Measurements from ENCODE around the gene HDAC4. TPM values are rescaled to one million over a fixed set of nuclear protein-coding genes. Genes with fewer than 3 reads are reported as not detected.

Gene HDAC4
- polyA plus RNA-seq, 2 of the 4 experiments (the other 2 are of a cell fraction) = 8.6 to 10.4 TPM

DNA sequence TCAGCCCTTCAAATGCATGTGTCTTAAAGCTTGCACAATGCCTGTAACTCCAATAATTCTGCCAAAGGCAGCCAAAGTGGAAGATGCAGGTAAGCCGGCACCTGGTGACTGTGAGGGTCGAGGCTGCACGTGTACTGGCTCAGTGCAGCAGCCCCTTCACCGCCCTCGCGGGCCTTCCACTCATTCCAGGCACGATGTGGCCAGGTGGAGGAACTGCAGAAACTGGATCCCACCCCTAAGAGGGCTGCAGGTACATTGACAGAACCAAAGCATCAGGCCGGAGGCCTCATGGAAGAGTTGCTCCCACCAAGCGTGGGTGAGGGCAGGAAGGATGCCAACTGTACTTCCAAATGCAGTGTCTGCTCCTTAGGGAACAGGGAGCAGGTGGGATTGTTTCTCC lies 253.4 kb downstream of the HDAC4 start:
- 90% methylated on average over 9 of the region's 9 CpGs for WGBS (ENCODE audit: missing lambda C conversion rate)
- ATAC-seq (no peak), DNase-seq (ENCODE audit: low read depth in 1 of 2, low spot score in 1 of 2) (no peak), FAIRE-seq (no peak)
- Histone ChIP-seq H3K4me3 (no peak overlapping the region), H3K4me1 (no peaks in the 10 kb centered on the region), H3K9me3 (no peaks in the 10 kb centered on the region), H3K4me2 (no peak overlapping the region), H3K27ac (no peak overlapping the region)
- TF ChIP-seq TP53 (CRISPR knock-in tag; IDR thresholded peaks at IDR 0.05) = no peak
- TF ChIP-seq CHD2 (IDR thresholded peaks at IDR 0.05; ENCODE audit: low read length, partially characterized antibody) = no peak
- TF ChIP-seq, protein P1, sequence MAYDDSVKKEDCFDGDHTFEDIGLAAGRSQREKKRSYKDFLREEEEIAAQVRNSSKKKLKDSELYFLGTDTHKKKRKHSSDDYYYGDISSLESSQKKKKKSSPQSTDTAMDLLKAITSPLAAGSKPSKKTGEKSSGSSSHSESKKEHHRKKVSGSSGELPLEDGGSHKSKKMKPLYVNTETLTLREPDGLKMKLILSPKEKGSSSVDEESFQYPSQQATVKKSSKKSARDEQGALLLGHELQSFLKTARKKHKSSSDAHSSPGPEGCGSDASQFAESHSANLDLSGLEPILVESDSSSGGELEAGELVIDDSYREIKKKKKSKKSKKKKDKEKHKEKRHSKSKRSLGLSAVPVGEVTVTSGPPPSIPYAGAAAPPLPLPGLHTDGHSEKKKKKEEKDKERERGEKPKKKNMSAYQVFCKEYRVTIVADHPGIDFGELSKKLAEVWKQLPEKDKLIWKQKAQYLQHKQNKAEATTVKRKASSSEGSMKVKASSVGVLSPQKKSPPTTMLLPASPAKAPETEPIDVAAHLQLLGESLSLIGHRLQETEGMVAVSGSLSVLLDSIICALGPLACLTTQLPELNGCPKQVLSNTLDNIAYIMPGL (CRISPR knock-in tag; IDR thresholded peaks at IDR 0.05; ENCODE audit: borderline replicate concordance) = no peak
- TF ChIP-seq BHLHE40 (IDR thresholded peaks at IDR 0.05; ENCODE audit: low read depth, low read length) = no peak
- TF ChIP-seq FOXS1 (CRISPR knock-in tag; IDR thresholded peaks at IDR 0.05) = no peak
- TF ChIP-seq KDM1A (IDR thresholded peaks at IDR 0.05; ENCODE audit: low read depth) = no peak
- TF ChIP-seq, protein P2, sequence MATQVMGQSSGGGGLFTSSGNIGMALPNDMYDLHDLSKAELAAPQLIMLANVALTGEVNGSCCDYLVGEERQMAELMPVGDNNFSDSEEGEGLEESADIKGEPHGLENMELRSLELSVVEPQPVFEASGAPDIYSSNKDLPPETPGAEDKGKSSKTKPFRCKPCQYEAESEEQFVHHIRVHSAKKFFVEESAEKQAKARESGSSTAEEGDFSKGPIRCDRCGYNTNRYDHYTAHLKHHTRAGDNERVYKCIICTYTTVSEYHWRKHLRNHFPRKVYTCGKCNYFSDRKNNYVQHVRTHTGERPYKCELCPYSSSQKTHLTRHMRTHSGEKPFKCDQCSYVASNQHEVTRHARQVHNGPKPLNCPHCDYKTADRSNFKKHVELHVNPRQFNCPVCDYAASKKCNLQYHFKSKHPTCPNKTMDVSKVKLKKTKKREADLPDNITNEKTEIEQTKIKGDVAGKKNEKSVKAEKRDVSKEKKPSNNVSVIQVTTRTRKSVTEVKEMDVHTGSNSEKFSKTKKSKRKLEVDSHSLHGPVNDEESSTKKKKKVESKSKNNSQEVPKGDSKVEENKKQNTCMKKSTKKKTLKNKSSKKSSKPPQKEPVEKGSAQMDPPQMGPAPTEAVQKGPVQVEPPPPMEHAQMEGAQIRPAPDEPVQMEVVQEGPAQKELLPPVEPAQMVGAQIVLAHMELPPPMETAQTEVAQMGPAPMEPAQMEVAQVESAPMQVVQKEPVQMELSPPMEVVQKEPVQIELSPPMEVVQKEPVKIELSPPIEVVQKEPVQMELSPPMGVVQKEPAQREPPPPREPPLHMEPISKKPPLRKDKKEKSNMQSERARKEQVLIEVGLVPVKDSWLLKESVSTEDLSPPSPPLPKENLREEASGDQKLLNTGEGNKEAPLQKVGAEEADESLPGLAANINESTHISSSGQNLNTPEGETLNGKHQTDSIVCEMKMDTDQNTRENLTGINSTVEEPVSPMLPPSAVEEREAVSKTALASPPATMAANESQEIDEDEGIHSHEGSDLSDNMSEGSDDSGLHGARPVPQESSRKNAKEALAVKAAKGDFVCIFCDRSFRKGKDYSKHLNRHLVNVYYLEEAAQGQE (IDR thresholded peaks at IDR 0.05) = no peak
- no peak for TF ChIP-seq EP300 (IDR thresholded peaks at IDR 0.05)
- TF ChIP-seq RFX5 (IDR thresholded peaks at IDR 0.05) = no peak
- no peak for TF ChIP-seq TFCP2L1 (CRISPR knock-in tag; IDR thresholded peaks at IDR 0.05)
- no peak for TF ChIP-seq HOXB13 (CRISPR knock-in tag; IDR thresholded peaks at IDR 0.05; ENCODE audit: low read depth)
- ChIA-PET CTCF (no interaction called here), POLR2A (no interaction called here)

DNA sequence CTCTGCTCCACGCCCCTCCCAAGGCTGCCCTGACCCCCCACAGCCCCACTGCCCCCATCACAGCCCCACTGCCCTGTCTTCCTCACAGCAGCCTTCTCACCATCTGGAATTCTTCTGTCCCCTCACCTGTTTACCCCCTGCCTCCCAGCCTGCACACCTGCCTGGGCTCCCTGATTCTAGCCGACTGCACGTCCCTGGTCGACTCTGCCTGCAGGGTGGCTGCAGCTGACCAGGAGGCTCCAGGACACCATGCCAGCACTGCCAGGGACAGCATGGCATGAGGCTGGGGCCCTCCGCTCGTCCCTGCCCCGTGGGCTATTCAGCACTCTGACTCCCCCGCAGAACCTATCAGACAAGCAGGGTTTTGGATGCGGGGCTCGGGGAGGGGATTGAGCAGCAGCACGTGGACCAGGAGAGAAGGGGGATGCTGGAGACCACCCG lies 254.1 kb downstream of the HDAC4 start:
- POLR2A ChIA-PET = no interaction called here
- CTCF ChIA-PET = no interaction called here
- 90% methylated on average over 10 of the region's 12 CpGs for WGBS (ENCODE audit: missing lambda C conversion rate)
- no peak overlapping the region for H3K4me2 ChIP-seq
- no peaks in the 10 kb centered on the region for H3K4me1 ChIP-seq
- DNase-seq (ENCODE audit: low read depth in 1 of 2, low spot score in 1 of 2) (no peak), FAIRE-seq (no peak), ATAC-seq (no peak)
- H3K9me3 ChIP-seq = no peaks in the 10 kb centered on the region
- TF ChIP-seq HOXA7 (CRISPR knock-in tag; IDR thresholded peaks at IDR 0.05) = no peak
- TF ChIP-seq JUN (IDR thresholded peaks at IDR 0.05) = no peak
- no peak for TF ChIP-seq TFCP2L1 (CRISPR knock-in tag; IDR thresholded peaks at IDR 0.05)
- TF ChIP-seq MAZ (IDR thresholded peaks at IDR 0.05; ENCODE audit: borderline replicate concordance, low read depth, low read length) = no peak
- no peak for TF ChIP-seq CHD2 (IDR thresholded peaks at IDR 0.05; ENCODE audit: low read length, partially characterized antibody)
- TF ChIP-seq ZNF302 (CRISPR knock-in tag; IDR thresholded peaks at IDR 0.05) = no peak
- H3K4me3 ChIP-seq = no peak overlapping the region
- no peak overlapping the region for H3K27ac ChIP-seq

DNA sequence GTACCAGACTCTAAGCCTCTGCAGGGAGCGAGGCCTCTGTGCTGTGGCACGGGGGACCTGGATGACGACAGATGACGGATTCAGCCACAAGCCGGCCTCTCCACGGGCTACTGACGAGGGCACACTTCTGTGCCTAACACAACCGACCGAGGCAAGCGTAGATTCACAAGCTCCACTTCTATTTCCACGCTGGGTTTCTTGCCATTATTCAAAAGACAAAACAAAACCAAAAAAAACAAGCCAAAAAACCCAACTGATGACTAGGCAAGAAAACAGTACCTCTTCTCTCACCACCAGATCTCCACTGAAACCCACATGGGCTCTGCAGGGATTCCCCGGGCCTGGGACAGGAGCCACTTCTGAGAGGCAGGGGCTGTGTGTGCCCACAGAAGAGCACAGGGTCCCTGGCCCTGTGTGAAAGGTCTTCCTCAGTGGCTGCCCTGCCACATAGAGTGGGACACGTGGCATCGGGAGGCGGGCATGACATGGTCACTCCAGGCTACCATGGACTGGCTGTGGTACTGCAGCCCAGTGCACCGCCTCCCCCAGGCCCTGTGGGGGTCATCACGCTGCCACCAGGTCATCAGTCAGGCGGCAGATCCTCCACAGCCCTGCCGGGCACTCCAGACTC lies 254.7 kb downstream of the HDAC4 start:
- H3K4me3 ChIP-seq = no peak overlapping the region
- WGBS (ENCODE audit: missing lambda C conversion rate) = 91% methylated on average over 18 of the region's 19 CpGs
- H3K4me2 ChIP-seq = no peak overlapping the region
- no peaks in the 10 kb centered on the region for H3K4me1 ChIP-seq
- FAIRE-seq = no peak
- no peak for ATAC-seq
- no peak overlapping the region for H3K27ac ChIP-seq
- H3K9me3 ChIP-seq = no peaks in the 10 kb centered on the region
- DNase-seq (ENCODE audit: low read depth in 1 of 2, low spot score in 1 of 2) = no peak
- POLR2A ChIA-PET = no interaction called here
- CTCF ChIA-PET = interaction anchor here (1.7 kb wide), 1 partner anchor 9 kb away, joined by 6 read pairs; no protein-coding TSS in a partner anchor
- TF ChIP-seq ESRRA (IDR thresholded peaks at IDR 0.05; ENCODE audit: borderline replicate concordance, low read length) (no peak), SREBF2 (IDR thresholded peaks at IDR 0.05) (no peak), RCOR1 (IDR thresholded peaks at IDR 0.05; ENCODE audit: low read depth, low read length) (no peak), EHMT2 (IDR thresholded peaks at IDR 0.05; ENCODE audit: low read depth) (no peak), CHD4 (IDR thresholded peaks at IDR 0.05; ENCODE audit: borderline replicate concordance) (no peak), MYC (IDR thresholded peaks at IDR 0.05; ENCODE audit: borderline replicate concordance, low read length) (no peak), ZFP36 (IDR thresholded peaks at IDR 0.05; ENCODE audit: borderline replicate concordance, partially characterized antibody) (no peak), NFE2L2 (conservative IDR thresholded peaks at IDR 0.05; ENCODE audit: low read length) (no peak)
- TF ChIP-seq, protein P3, sequence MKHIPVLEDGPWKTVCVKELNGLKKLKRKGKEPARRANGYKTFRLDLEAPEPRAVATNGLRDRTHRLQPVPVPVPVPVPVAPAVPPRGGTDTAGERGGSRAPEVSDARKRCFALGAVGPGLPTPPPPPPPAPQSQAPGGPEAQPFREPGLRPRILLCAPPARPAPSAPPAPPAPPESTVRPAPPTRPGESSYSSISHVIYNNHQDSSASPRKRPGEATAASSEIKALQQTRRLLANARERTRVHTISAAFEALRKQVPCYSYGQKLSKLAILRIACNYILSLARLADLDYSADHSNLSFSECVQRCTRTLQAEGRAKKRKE (CRISPR knock-in tag; IDR thresholded peaks at IDR 0.05; ENCODE audit: low read depth) = no peak
- TF ChIP-seq, protein P4, sequence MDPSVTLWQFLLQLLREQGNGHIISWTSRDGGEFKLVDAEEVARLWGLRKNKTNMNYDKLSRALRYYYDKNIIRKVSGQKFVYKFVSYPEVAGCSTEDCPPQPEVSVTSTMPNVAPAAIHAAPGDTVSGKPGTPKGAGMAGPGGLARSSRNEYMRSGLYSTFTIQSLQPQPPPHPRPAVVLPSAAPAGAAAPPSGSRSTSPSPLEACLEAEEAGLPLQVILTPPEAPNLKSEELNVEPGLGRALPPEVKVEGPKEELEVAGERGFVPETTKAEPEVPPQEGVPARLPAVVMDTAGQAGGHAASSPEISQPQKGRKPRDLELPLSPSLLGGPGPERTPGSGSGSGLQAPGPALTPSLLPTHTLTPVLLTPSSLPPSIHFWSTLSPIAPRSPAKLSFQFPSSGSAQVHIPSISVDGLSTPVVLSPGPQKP (IDR thresholded peaks at IDR 0.05; ENCODE audit: low read depth, low read length) = no peak
- TF ChIP-seq, protein P5, sequence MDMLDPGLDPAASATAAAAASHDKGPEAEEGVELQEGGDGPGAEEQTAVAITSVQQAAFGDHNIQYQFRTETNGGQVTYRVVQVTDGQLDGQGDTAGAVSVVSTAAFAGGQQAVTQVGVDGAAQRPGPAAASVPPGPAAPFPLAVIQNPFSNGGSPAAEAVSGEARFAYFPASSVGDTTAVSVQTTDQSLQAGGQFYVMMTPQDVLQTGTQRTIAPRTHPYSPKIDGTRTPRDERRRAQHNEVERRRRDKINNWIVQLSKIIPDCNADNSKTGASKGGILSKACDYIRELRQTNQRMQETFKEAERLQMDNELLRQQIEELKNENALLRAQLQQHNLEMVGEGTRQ (IDR thresholded peaks at IDR 0.05) = no peak

Data from A549 (cell line).